ENCODE measurements around the gene KIF3C. TPM values are rescaled to one million over a fixed set of nuclear protein-coding genes. Genes with fewer than 3 reads are reported as not detected.
"Not testable (repeated sequence)": the region's sequence is repeated elsewhere in the genome, so short reads cannot be mapped to it uniquely, and the experiment has no call there.

Gene KIF3C
- total and polyA plus RNA-seq, 2 of the 4 experiments (the other 2 are of a cell fraction) = 8.3 to 15.4 TPM

- dilution Hi-C loops (cut with HindIII; ENCODE audit: low sequenced_read_pairs, unreplicated experiment) (no loop called here), in situ Hi-C loops (cut with MboI; ENCODE audit: low sequenced_read_pairs) (loop anchor here (25.0 kb wide), 1 partner anchor 377 kb away; the partner anchor contains the start of genes ADGRF3 and SELENOI), intact Hi-C loops (cut with micrococcal nuclease) (no loop called here)
- H3K4me2 ChIP-seq (ENCODE audit: low read depth, low read length) = no peak overlapping the region
- H3K9me3 ChIP-seq (ENCODE audit: control insufficient read depth, insufficient read depth, low read length) = no peaks in the 10 kb centered on the region
- no peak overlapping the region for H3K4ac ChIP-seq (ENCODE audit: low read depth, low read length)
- H2AFZ ChIP-seq (replicated peaks; ENCODE audit: low read length, poor library complexity) = no peak overlapping the region
- no peak overlapping the region for H3K56ac ChIP-seq (ENCODE audit: extremely low read depth, insufficient read depth, low read length)
- BruUV-seq (replicated peaks) = no TSS peak
- peaks cover 0 to 15% of the 10 kb centered on the region in 2 experiments; a peak in 2 of 4 replicates for H3K79me1 ChIP-seq (ENCODE audit: low read depth in 1 of 2, low read length in 2 of 2)
- peaks cover 6% of the 10 kb centered on the region; the same call in 1 of the 2 replicates for H3K9me1 ChIP-seq (ENCODE audit: insufficient read depth, low read length)
- peaks cover 3% of the 10 kb centered on the region for H3K4me1 ChIP-seq (ENCODE audit: control insufficient read depth, insufficient read depth, low read length)
- no peak overlapping the region for H3K9ac ChIP-seq (ENCODE audit: low read depth, low read length)
- H2BK15ac ChIP-seq (ENCODE audit: low read depth, low read length) = no peak overlapping the region
- H4K91ac ChIP-seq (ENCODE audit: insufficient read depth, low read depth, low read length) = no peak overlapping the region
- no peak overlapping the region for H4K5ac ChIP-seq (ENCODE audit: low read depth, low read length)
- POLR2A ChIA-PET (ENCODE audit: unreplicated experiment) = no interaction called here
- DNase-seq = no peak
- no peaks in the 10 kb centered on the region for H3K27me3 ChIP-seq (ENCODE audit: control insufficient read depth, insufficient read depth, low read length)
- H3K4me3 ChIP-seq (ENCODE audit: insufficient read depth, low read depth, low read length) = no peak overlapping the region
- no peak overlapping the region for H3K14ac ChIP-seq (replicated peaks; ENCODE audit: low read depth, low read length)
- no peak overlapping the region for H3K23ac ChIP-seq (ENCODE audit: low read depth, low read length)
- no peak overlapping the region for H2AK5ac ChIP-seq (ENCODE audit: low read depth, low read length)
- H3K18ac ChIP-seq (ENCODE audit: low read depth, low read length) = no peak overlapping the region
- ATAC-seq (ENCODE audit: low read depth) = no peak
- TF ChIP-seq SMC3 (IDR thresholded peaks at IDR 0.05; ENCODE audit: low read depth, low read length) (no peak), CHD1 (IDR thresholded peaks at IDR 0.05; ENCODE audit: low read depth, low read length) (no peak), MAZ (IDR thresholded peaks at IDR 0.05; ENCODE audit: borderline replicate concordance, low read depth, low read length) (no peak), MAFK (IDR thresholded peaks at IDR 0.05; ENCODE audit: low read depth, low read length) (no peak), CEBPB (IDR thresholded peaks at IDR 0.05; ENCODE audit: low read depth, low read length) (no peak), RCOR1 (IDR thresholded peaks at IDR 0.05; ENCODE audit: insufficient replicate concordance, low read length) (no peak)
- H2BK5ac ChIP-seq (ENCODE audit: low read depth, low read length, poor library complexity, severe bottlenecking) = no peak overlapping the region
- no peaks in the 10 kb centered on the region; the same call in 1 of the 2 replicates for H4K20me1 ChIP-seq (ENCODE audit: insufficient read depth, low read length)
- no peak overlapping the region for H2BK20ac ChIP-seq (ENCODE audit: low read depth, low read length)
- no peak overlapping the region for H2BK120ac ChIP-seq (ENCODE audit: low read depth, low read length)
- WGBS, 2 experiments (ENCODE audit: extremely low coverage in 2 of 2, insufficient read length in 1 of 2) = no CpG with 5 or more reads among the region's 4 CpGs
- no peak overlapping the region for H3K27ac ChIP-seq (ENCODE audit: insufficient read depth, low read length)
- no peak overlapping the region for H4K8ac ChIP-seq (ENCODE audit: low read depth in 2 of 2, low read length in 2 of 2)
- peaks cover 10% of the 10 kb centered on the region; the same call in 1 of the 2 replicates for H3K36me3 ChIP-seq (ENCODE audit: control insufficient read depth, insufficient read depth, low read length)
- H2AK9ac ChIP-seq (replicated peaks; ENCODE audit: low read depth, low read length, poor library complexity) = no peak overlapping the region
- CTCF ChIA-PET = no interaction called here
Measured at GRCh38 chr2:25960396-25960795, 21.9 kb downstream of the KIF3C start.

GRCh38 chr2:25958611-25959010 is 23.7 kb downstream of the KIF3C start:
- H4K20me1 ChIP-seq (ENCODE audit: insufficient read depth, low read length); H3K4me2 ChIP-seq (ENCODE audit: low read depth, low read length); ATAC-seq (ENCODE audit: low read depth); H3K23ac ChIP-seq (ENCODE audit: low read depth, low read length); H3K79me1 ChIP-seq (ENCODE audit: low read depth in 1 of 2, low read length in 2 of 2); BruUV-seq (replicated peaks); H3K56ac ChIP-seq (ENCODE audit: extremely low read depth, insufficient read depth, low read length); H3K27me3 ChIP-seq (ENCODE audit: control insufficient read depth, insufficient read depth, low read length); H2BK20ac ChIP-seq (ENCODE audit: low read depth, low read length); H4K5ac ChIP-seq (ENCODE audit: low read depth, low read length); H2AK9ac ChIP-seq (replicated peaks; ENCODE audit: low read depth, low read length, poor library complexity); H3K9ac ChIP-seq (ENCODE audit: low read depth, low read length); H2BK15ac ChIP-seq (ENCODE audit: low read depth, low read length); dilution Hi-C loops (cut with HindIII; ENCODE audit: low sequenced_read_pairs, unreplicated experiment); H2AK5ac ChIP-seq (ENCODE audit: low read depth, low read length); H3K4ac ChIP-seq (ENCODE audit: low read depth, low read length); H2AFZ ChIP-seq (replicated peaks; ENCODE audit: low read length, poor library complexity); intact Hi-C loops (cut with micrococcal nuclease); H4K8ac ChIP-seq (ENCODE audit: low read depth in 2 of 2, low read length in 2 of 2); H2BK120ac ChIP-seq (ENCODE audit: low read depth, low read length); CTCF ChIA-PET; H3K9me3 ChIP-seq (ENCODE audit: control insufficient read depth, insufficient read depth, low read length); H2BK5ac ChIP-seq (ENCODE audit: low read depth, low read length, poor library complexity, severe bottlenecking); H3K14ac ChIP-seq (replicated peaks; ENCODE audit: low read depth, low read length); H3K4me1 ChIP-seq (ENCODE audit: control insufficient read depth, insufficient read depth, low read length); H3K18ac ChIP-seq (ENCODE audit: low read depth, low read length); H3K9me1 ChIP-seq (ENCODE audit: insufficient read depth, low read length); H3K4me3 ChIP-seq (ENCODE audit: insufficient read depth, low read depth, low read length); H4K91ac ChIP-seq (ENCODE audit: insufficient read depth, low read depth, low read length); DNase-seq; H3K27ac ChIP-seq (ENCODE audit: insufficient read depth, low read length): not testable (repeated sequence)
- POLR2A ChIA-PET (ENCODE audit: unreplicated experiment) = interaction anchor here (0.6 kb wide), 1 partner anchor 81 kb away, joined by 4 read pairs; no protein-coding TSS in a partner anchor
- in situ Hi-C loops (cut with MboI; ENCODE audit: low sequenced_read_pairs) = loop anchor here (25.0 kb wide), 1 partner anchor 379 kb away; the partner anchor contains the start of genes ADGRF3 and SELENOI
- WGBS, 2 experiments (ENCODE audit: extremely low coverage in 2 of 2, insufficient read length in 1 of 2) = 94% methylated on average over 3 of the region's 12 CpGs; no CpG with 5 or more reads in 1 of the 2 experiments
- peaks cover 16% of the 10 kb centered on the region; the same call in 1 of the 2 replicates for H3K36me3 ChIP-seq (ENCODE audit: control insufficient read depth, insufficient read depth, low read length)

Data from IMR-90 (cell line).